ENCODE results near the gene TNS3.

Gene TNS3

DNA sequence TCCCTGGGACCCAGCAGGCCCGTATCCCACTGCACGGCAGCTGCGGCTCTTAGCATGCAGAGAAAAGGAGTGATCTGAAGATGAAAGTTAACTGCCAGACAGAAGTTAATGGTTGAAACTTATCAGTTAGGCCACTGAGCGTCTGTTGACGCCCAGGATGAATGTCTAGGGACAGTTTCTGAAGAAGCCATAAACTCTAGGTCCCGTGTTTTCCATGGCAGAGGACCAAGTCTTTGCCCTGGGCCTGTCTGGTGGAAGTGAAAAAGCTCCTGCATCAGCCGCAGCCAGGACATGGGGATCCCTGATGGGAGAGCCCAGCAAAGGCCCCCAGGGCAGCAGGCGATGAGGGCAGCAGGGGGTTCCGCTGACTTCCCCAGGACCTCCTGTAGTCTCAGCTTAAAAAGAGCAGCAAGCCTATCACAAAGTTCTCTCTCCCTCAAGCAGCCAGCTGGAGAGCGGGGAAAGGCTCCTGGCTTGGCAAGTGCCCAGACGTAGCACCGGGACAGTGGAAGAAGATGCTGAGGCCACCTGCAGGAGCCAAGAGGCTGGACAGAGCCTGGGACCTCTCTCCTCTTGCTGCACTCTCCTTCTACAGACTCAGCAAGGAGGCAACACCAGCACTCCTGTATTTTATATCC lies 79.6 kb downstream of the TNS3 start:
- no peak for DNase-seq

DNA sequence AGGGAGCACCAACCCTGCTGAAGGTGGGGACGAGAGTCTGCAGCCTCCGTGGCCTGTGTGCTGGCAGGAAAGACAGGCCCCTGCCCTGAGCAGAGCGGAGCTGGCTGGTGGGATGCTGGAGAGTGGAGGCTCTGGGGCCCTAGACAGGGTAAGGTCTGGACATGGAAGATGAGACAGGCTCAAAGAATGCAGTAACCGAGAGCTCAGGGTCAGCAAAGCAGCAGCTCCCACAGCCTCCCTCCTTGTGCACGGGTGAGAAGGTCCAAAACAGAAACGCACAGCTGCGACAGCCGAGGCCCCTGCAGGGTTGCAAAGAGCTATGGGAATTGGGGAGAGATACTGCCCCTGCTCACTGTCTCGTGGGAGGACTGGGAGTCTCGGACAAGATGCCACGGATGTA lies 80.5 kb downstream of the TNS3 start:
- DNase-seq: no peak

DNA sequence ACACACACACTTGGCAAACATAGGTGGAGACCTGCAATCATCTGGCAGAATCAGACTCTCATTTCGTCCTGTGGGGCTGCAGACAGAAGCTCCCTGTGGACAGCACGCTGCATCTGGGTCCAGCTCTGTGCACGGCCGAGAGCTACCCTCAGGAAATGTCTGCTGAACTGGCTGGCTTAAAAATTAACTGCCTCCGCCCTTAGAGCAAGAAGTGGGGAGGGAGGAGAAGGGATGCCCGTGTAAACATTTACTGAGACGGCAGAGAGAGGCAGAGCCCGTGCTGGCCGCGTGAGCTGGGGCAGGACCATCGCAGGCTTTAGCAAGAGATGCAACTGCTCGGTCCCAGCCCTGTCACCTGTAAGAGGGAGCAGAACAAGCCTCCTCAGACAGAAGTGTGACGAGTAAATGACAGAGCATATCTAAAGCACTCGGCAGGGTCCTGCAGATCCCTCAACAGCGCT lies 81.8 kb downstream of the TNS3 start:
- no peak for DNase-seq

DNA sequence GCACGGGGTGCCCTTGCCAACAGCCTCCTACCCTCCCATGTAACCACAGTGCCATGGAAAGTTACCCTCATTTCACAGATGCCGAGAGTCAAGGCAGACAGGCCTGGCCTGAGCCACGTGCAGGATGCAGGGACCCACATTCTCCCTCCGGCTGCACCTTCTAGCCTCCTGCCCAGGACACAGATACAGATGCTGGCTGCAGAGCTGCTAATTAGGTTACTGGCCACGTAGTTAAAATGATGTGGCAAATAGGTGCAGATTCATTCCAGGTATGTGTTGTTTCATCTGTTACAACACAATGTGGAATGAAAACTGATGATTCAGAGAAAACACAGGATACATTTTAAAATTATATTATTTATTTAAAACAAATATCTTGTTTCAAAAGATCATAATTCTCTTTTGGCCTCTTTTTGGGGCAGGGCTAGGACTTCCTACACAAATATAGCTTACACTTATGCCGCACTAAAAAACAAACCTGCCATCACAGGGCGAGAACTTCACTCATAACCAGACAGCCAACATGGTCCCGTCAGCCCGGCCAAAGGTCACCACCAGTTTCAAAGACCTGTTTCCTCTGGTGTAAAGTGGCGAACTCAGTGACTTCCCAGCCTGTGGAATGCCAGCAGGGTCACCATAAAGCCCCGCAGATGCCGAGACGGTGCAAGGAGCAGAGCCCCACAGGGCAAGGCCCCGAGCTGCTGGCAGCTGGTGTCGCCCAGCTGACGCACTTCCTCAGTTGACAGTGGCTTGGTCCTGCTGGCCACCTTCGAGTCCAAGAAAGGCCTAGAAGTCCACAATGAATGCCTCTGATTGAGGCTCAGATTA lies 83.5 kb downstream of the TNS3 start:
- DNase-seq: no peak

DNA sequence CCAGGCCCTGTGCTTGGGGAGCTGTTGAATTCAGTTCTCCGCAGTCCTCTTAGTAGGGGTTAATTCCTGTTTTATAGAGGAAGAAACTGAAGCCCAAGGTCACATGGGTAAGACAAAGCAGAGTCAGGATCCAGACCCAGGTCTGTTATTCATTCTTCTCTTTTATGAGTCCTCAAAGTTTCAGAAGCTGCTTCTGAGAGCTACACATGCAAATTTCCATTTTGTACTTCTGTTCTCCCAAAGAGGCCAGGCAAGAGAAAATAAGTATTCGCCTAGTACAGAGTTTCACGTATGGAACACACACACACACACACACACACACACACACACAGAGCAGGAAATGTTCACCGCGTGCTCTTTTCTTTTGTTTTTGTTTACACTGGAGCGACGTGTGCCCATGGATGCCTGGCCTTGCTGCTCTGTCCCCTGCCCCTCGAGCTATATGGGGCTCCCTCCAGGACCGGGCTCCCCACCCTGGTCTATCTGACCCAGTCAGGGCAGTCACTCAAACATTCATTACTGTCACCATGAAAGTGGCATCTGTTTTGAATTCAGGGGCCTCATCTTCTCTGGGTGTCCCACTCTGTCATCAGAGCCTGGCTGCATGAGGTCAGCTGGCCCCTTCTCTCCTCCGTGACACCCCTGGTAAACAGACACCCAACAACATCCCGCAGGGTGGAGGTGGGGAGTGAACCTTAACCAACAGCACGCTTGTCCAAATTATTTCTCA lies 84.4 kb downstream of the TNS3 start:
- DNase-seq: peak; percentile 55

DNA sequence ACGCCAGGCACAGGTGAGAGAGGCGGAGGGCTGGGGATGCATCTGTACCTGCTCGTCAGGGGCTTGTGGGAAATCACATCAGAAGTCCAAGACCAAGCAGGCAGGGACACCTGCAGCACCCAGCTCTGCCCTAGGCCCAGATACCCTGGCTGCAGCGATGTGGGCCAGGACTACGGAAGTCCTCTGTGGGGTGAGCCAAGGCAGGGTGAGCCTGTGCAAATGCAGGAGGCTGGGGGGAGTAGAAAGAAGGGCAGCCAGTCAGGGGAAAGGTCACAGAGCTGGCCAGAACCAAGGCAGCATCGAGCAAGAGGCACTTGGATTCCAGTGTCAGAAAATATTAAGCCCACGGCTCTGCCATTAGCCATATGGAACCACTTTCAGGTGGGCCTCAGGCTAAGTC lies 85.2 kb downstream of the TNS3 start:
- DNase-seq: no peak

DNA sequence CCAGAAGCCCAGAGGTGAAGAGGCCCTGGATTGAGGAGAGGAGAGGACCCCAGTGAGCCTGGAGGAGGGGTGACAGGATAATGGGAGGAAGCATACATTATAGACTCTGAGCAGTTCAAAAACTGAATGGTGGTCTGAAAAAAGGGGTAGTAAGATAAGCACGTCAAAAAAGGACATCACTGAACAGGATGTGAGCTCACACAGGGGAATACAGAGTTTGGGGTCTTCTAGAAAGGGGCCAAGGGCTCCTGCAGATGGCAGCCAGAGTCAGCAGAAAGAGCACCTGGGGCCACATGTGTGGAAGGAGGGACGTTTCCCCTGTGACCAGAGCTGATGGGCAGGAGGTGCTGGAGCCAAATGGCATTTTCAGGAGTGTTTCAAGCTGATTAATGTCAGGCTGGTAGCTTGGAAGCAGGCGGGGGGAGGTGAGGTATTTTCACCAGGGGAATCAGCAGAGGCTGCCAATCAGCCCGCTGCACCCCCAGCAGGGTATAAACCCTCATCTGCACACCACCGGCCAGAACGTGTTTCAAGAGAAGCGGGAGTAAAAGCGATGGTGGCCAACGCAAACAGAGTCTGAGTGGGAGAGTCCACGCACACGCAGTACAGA lies 85.8 kb downstream of the TNS3 start:
- DNase-seq: peak; percentile 30

DNA sequence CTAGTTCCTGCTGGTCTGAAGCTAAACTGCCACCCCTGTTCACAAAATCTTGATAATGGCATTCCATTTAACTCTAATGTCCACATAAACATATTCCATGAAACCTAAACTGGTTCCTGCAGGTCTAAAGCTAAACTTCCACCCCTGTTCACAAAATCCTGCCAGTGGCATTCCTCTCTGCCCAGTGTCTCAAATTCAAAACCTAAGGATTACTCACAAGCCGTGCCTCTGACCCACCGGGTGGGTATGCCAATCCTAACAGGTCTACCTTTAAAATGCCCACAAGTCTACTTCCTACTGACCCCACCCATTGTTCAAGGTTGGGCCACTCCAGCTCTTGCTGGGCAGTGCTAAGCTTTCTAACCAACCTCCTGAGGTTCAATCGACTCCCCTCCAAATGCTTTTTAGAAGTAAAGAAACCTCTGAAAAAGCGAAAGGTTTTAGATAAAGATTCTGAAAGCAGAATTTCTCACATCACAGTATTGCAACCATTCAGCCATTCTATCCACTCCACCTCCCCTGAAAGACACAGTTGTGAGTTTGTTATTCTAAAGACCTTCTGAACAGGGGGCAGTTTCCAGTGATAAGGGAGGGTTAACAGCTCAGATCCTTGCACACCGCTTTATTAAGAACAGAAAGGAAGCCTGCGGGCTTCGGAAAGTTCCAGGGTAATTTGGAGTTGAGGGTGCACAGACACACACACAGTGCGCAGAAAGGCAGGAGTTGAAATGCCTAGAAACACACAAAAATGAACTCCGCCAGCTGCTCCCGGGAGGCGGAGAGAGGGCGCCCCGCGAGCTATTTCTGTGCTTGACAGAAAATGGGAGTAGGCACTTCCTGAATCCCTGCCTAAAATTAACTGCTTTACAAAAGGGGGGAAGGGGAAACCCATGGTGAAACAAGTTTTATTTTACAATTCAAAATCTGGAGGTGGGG lies 87.7 kb downstream of the TNS3 start:
- DNase-seq: no peak

DNA sequence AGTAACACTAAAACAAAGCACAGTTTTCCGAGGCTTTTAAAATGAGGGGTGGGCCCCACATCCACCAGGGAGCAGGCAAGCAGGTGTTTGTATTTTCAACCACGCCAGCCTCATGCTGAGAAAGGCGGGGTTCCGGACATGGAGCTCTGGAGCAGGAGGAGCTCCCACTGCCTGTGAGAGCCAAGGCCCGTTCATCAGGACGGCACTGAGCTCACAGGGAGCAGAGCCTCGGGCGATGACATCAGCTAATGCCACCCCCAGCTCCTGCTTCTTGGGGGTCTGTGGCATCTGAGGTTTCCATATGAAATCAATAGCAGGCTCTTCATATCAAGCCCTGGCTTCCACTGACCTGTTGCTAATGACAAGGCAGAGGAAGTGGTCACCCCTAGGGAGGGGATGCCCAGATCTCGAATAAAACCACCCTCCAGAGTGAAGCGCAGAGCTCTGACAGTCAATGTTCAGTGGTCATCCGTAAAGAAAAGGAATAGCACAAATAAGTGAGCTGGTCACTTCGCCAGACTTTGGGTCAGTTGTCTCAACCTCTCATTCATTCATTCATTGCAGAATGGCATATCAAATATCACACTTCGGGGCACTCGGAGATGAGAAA lies 89.1 kb downstream of the TNS3 start:
- DNase-seq: peak; percentile 7

DNA sequence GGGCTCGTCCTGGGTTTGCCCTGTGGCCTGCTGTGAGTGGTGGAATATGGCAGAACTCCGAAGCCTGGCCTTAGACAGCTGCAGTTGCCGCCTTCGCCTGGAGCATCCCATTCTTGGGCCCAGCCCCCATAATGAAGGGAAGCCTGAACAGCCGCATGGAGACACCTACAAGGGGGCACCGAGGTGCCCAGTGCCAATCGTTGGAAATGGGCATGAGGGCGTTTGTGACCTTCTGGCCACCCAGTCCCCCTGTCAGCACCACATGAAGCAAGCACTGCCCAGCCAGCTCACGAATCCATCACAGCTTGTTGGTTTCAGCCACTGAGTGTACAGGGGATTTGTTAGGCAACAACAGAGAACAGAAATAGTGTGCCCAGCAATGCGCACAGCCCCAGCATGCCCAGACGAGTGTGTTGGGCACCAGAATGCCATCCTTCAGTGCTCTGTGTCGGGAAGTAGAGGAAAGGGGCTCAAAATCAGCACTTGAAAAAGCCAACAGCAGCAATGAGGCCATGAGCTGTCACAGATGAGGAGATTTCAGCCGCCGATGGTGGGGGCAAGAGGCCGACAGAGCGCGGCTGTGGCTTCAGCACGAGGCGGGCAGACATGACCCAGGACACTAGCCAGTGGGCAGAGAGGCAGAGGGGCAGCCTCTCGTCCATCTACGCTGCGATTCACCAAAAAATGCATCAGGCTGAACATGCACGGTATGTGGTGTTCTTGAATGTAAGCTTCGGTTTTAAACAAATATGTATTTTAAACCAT lies 91.2 kb downstream of the TNS3 start:
- no peak for DNase-seq

DNA sequence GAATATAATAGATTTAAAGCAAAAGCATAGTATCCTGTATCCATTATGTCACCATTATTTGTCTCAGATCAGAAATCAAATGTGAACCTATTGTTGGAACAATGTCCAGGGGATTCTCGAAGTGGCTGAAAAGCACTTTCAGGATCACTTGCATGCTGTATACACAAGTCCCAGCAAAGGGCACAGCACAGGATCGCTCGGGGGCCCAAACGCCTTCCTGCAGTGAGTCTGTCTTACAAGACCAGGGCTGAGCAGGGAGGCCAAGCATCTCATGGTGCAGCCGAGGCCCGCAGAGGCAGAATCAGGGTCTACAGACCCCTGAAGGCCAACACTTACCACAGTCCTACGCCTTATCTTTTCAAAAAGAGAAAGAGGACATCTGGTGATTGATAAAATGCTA lies 92.3 kb downstream of the TNS3 start:
- DNase-seq: no peak

DNA sequence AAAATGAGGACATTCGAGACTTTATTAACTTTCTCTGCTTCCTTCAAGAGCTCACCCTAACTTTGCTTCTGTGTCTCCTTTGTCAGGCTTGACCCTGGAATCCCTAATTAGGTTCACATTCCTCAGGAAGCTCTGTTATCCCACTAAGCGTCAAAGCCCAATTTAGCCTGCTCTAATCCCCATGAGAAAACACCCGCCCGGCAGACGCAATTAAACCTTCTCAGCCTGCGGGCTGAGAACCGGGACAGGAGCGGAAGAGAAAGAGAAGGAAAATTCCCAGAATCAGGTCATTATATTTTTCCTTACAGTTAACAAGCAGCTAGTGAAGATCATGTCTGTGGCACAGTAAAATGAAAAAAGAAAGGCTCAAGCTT lies 93.0 kb downstream of the TNS3 start:
- no peak for DNase-seq

DNA sequence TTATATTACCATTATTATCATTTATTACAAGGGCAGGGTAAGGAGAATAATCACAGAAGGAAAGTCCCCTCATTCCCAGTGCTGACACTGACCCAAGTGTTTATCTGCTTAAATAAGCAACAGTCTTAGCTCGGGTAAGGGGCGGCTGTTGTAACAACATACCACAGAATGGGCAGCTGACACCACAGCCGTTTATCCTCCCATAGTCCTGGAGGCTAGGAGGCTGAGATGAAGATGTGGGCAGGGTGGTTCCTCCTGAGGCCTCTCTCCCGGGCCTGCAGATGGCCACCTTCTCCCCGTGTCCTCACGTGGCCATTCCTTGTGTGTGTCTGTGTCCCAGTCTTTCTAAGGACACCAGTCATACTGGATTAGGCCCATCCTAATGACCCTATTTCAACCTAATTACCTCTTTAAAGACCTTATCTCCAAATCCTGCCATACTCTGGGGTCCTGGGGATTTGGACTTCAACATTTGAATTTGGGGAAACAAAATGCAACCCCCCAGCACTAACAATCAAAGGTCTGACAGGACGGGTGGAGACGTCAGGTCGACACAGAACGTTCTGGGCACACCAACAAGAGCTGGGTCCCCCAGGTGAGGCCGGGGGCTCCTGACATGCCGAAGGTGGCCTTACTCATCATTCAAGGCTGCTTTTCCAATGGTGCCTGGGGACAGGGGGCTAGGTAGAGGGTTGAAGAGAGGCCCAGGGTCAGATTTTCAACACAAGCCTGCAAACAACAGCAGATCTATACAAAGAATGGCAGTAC lies 93.5 kb downstream of the TNS3 start:
- DNase-seq: no peak

DNA sequence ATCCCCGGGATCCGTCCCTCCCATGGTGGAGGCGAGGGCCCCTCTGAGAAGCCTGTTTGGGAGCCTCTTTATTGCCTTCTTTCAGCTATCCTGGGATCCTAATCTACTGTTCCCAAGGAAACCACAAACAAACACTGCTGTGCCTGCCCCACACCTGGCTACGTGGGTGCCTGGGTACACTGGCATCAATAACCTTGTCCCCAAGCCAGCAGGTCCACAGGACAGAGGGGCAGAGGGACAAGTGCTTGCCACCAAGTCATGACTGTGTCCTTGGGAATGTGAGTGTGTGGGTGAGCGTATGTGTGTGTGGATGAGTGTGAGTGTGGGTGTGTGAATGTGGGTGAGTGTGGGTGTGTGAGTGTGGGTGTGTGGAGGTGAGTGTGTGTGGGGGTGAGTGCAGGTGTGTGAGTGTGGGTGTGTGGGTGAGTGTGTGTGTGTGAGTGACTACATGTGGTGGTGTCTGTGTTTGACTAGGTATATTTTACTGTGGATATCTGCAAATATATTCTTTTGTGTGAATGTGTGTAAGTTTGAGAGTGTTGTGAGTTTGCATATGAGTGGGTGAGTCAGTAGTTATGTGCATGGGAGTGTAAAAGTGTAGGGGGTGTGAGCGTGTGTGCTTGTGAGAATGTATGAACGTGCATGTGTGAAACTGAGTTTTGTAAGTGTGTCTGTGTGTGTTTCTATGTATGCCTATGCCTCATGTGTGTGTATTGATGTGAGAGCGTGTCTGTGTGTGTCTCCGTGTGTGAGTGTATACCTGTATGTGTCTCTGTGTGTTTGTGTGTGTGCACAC lies 96.1 kb downstream of the TNS3 start:
- DNase-seq: peak; percentile 85

DNA sequence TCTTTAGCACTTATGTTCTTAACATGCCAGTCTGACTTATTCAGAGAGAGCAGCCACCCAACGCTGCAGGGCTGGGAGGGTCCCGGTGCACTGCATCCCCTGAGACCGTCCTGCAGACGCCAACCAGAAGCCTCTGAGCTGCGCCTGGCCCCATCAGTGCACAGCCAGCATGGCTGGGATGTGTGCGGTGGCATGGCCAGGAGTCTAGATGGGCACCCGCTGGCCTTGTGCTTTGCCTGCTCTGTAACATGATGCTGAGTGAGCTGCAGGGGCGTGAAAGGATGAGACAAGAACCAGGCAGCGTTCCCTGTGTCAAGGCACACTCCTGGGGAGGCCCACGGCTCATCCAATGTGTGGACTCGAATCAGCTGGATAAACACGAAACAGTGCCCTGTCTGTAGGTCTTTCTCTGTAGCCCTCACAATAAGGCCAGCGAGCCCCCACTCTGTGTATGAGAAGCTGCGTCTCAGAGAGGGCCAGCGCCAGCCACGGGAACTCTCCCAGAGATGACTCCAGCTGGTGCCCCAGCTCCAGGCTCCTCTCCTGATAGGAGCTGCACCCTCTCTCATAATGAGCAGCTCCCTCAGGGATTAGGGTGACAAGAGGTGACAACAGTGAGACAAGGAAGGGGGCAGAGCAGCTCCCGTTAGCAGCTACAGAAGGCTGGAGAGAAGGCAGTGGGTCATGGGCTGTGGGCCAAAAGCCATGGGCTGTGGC lies 96.8 kb downstream of the TNS3 start:
- DNase-seq: peak; percentile 85

DNA sequence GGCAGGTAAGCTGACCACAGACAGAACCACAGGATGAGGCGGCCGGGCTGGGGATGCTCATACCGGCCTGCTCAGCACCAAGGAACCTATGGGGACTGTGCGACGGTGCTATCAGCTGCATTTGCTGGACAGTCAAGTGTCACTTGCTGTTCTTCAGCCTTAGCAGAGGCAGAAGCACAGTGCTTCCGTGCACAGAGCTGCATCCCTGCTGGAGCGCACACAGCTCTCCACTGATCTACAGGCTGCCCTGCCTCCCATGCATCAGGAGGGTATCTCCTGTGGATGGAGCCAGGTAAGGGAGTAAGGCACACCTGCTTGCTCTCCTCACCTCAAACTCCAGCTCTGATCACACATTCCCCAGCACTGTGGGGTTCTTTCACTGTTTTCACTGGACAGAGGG lies 97.5 kb downstream of the TNS3 start:
- no peak for DNase-seq

DNA sequence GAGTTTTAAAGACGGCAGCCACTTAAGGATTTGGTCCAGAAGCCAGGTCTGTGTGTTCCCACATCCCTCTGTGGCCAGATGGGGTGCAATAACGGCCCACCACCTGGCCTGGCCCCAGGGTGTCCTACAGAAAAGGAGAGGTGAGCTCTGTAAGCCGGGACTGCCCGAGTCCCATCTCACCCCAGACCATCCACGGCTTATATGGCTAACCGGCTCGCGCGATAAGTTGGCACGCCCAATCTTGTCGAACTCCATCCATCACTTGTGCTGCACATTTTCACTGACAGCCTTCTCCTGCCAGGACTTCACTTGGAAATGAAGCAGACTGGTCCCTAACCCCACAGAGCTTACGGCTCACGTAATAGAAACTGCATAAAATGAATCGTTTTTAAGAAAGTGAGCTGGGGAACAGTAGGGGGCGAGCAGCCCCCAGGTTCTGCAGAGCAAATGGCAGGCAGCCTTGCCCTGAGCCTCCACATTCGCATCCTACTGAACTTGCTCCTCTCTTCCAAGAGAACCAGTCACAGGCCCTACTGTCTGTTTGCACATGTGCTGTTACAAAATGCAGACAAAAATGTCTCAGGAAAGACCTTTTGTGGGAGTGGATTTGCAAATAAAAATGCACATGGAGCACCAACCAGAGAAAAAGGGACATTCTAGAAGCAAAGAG lies 98.2 kb downstream of the TNS3 start:
- DNase-seq: no peak

Measured in DMS153 (cell line).